HCT116 (cell line): Measurements from ENCODE around the gene ANO6. TPM values are rescaled to one million over a fixed set of nuclear protein-coding genes. Genes with fewer than 3 reads are reported as not detected.

Experiments
- ATAC-seq: fragments of 200-7000 bp; cut with Tn5 transposase; 2 replicates; pipeline ENCODE4 v1.9.1; 2020; ENCODE audit warnings: mild to moderate bottlenecking, moderate library complexity
- BruUV-seq: library from RNA; stranded (reverse); fragments of 400-500 nt; replicated peaks from 2 replicates; lab custom pipeline; 2021; lab: Mats Ljungman, UMichigan
- CTCF ChIA-PET: fragments of 300-600 bp; sonication (Branson Sonifier 250); formaldehyde crosslinking; loops from one replicate; lab custom pipeline; 2021; ENCODE audit warnings: antibody characterized with exemption; lab: Charles Lee
- POLR2A ChIA-PET: fragments of 300-600, 350-600 bp; sonication (Branson Sonifier 250); formaldehyde crosslinking; loops from one replicate; lab custom pipeline; 2021; ENCODE audit warnings: antibody characterized with exemption; lab: Charles Lee
- RAD21 ChIA-PET, 2 experiments: fragments of 300-600 bp; sonication (Branson Sonifier 250); formaldehyde crosslinking; loops; one replicate each; lab custom pipeline; 2023; ENCODE audit warnings: low total read pairs in 2 of 2; ENCODE audit not compliant: uncharacterized antibody in 2 of 2, unreplicated experiment in 2 of 2, low non-redundant PET in 1 of 2; lab: Charles Lee
- DNase-seq: peaks from one replicate; pipeline ENCODE4 v3.0.0-alpha.2; 2010; ENCODE audit warnings: low read depth, low spot score
- H2AFZ ChIP-seq: fragments of 200-600 bp; shearing (Covaris generic), sonication (generic); 2 replicates; pipeline ENCODE4 v1.6.1; 2017; ENCODE audit warnings: low read depth, mixed run types, mixed read lengths, antibody characterized with exemption, low read length; ENCODE audit not compliant: poor library complexity, severe bottlenecking
- H3K27ac ChIP-seq: 2 replicates; pipeline ENCODE4 v1.5.1; 2012; ENCODE audit warnings: low read depth, low read length
- H3K27me3 ChIP-seq: fragments of 200-600 bp; sonication (generic); 2 replicates; pipeline ENCODE4 v1.6.1; 2016; ENCODE audit warnings: mixed run types, low read length, mixed read lengths; ENCODE audit not compliant: insufficient read depth
- H3K36me3 ChIP-seq, 2 experiments: fragments of 200-500 bp in 1 of 2; fragments of 200-600 bp in 1 of 2; sonication (Bioruptor generic) in 1 of 2; sonication (generic) in 1 of 2; 2 replicates each; pipeline versions ENCODE4 v1.5.1 to v1.6.1; 2014 to 2016; ENCODE audit warnings: low read length in 2 of 2, inconsistent platforms in 1 of 2, mixed read lengths in 1 of 2, mixed run types in 1 of 2; ENCODE audit not compliant: insufficient read depth in 2 of 2, control insufficient read depth in 1 of 2
- H3K4me1 ChIP-seq, 2 experiments: fragments of 200-600 bp in 1 of 2; sonication (generic) in 1 of 2; 2 replicates each; pipeline versions ENCODE4 v1.5.1 to v1.6.1; 2012 to 2017; ENCODE audit warnings: low read length in 2 of 2, inconsistent platforms in 1 of 2, mild to moderate bottlenecking in 1 of 2, mixed read lengths in 1 of 2, mixed run types in 1 of 2, moderate library complexity in 1 of 2; ENCODE audit not compliant: insufficient read depth in 2 of 2, control insufficient read depth in 1 of 2
- H3K4me2 ChIP-seq: fragments of 200-600 bp; sonication (generic); 2 replicates; pipeline ENCODE4 v1.6.1; 2017; ENCODE audit warnings: mixed run types, low read length, mixed read lengths
- H3K4me3 ChIP-seq, 2 experiments: fragments of 200-600 bp in 1 of 2; sonication (generic) in 1 of 2; replicated peaks in 1 of 2; 2 replicates each; pipeline ENCODE4 v1.5.1; 2011 to 2016; ENCODE audit warnings: low read length in 2 of 2, control low read depth in 1 of 2, low read depth in 1 of 2, mild to moderate bottlenecking in 1 of 2, mixed read lengths in 1 of 2, mixed run types in 1 of 2
- H3K79me2 ChIP-seq: fragments of 200-600 bp; sonication (generic); 2 replicates; pipeline ENCODE4 v1.6.1; 2017; ENCODE audit warnings: mild to moderate bottlenecking, mixed run types, low read length, moderate library complexity, mixed read lengths; ENCODE audit not compliant: insufficient read depth
- H3K9ac ChIP-seq: fragments of 200-600 bp; sonication (generic); 2 replicates; pipeline ENCODE4 v1.6.1; 2016; ENCODE audit warnings: low read length, mixed read lengths
- H3K9me2 ChIP-seq: fragments of 200-600 bp; sonication (generic), shearing (Covaris generic); 2 replicates; pipeline ENCODE4 v1.6.1; 2017; ENCODE audit warnings: mixed run types, mild to moderate bottlenecking, moderate library complexity; ENCODE audit not compliant: insufficient read depth
- H3K9me3 ChIP-seq, 2 experiments: fragments of 200-500 bp in 1 of 2; fragments of 200-600 bp in 1 of 2; sonication (Bioruptor generic) in 1 of 2; sonication (generic) in 1 of 2; 2 replicates each; pipeline ENCODE4 v1.6.1; 2014 to 2017; ENCODE audit warnings: low read length in 2 of 2, mixed read lengths in 2 of 2, inconsistent platforms in 1 of 2, low read depth in 1 of 2, mild to moderate bottlenecking in 1 of 2, mixed run types in 1 of 2, moderate library complexity in 1 of 2; ENCODE audit not compliant: control insufficient read depth in 1 of 2, insufficient read depth in 1 of 2
- H4K20me1 ChIP-seq: fragments of 200-600 bp; sonication (generic), shearing (Covaris generic); 2 replicates; pipeline ENCODE4 v1.6.1; 2017; ENCODE audit warnings: mixed run types, mild to moderate bottlenecking, moderate library complexity; ENCODE audit not compliant: insufficient read depth
- CEBPB ChIP-seq: IDR thresholded peaks from 2 replicates; pipeline ENCODE4 v1.6.1; 2012; ENCODE audit warnings: low read depth
- EGR1 ChIP-seq: IDR thresholded peaks from 2 replicates; pipeline ENCODE4 v1.6.1; 2012; ENCODE audit warnings: low read depth
- ELF1 ChIP-seq: IDR thresholded peaks from 2 replicates; pipeline ENCODE4 v1.6.1; 2012; ENCODE audit warnings: low read depth, borderline replicate concordance
- EZH2 ChIP-seq: fragments of 200-600 bp; sonication (generic); IDR thresholded peaks from 2 replicates; pipeline ENCODE4 v1.6.1; 2017; ENCODE audit warnings: antibody characterized with exemption, mixed run types
- EZH2phosphoT487 ChIP-seq: fragments of 200-600 bp; IDR thresholded peaks from 2 replicates; pipeline ENCODE4 v1.6.1; 2018; ENCODE audit warnings: antibody characterized with exemption, borderline replicate concordance
- FOSL1 ChIP-seq: IDR thresholded peaks from 2 replicates; pipeline ENCODE4 v1.6.1; 2012; ENCODE audit warnings: low read depth
- MAX ChIP-seq: IDR thresholded peaks from 2 replicates; pipeline ENCODE4 v1.6.1; 2012
- POLR2A ChIP-seq: IDR thresholded peaks from 2 replicates; pipeline ENCODE4 v1.7.0; 2011; ENCODE audit warnings: borderline replicate concordance; ENCODE audit not compliant: insufficient read depth, insufficient read length; ENCODE audit errors: extremely low read depth
- RAD21 ChIP-seq: IDR thresholded peaks from 2 replicates; pipeline ENCODE4 v1.6.1; 2012; ENCODE audit warnings: low read depth, mild to moderate bottlenecking
- REST ChIP-seq: IDR thresholded peaks from 2 replicates; pipeline ENCODE4 v1.6.1; 2012; ENCODE audit warnings: low read depth
- SIN3A ChIP-seq: IDR thresholded peaks from 2 replicates; pipeline ENCODE4 v1.6.1; 2012; ENCODE audit warnings: low read depth
- SP1 ChIP-seq: IDR thresholded peaks from 2 replicates; pipeline ENCODE4 v1.6.1; 2012; ENCODE audit warnings: low read depth
- TCF7L2 ChIP-seq: IDR thresholded peaks from 2 replicates; pipeline ENCODE4 v1.7.0; 2011; ENCODE audit warnings: borderline replicate concordance, inconsistent platforms; ENCODE audit not compliant: insufficient read depth, insufficient read length; ENCODE audit errors: extremely low read depth
- YY1 ChIP-seq: IDR thresholded peaks from 2 replicates; pipeline ENCODE4 v1.6.1; 2011; ENCODE audit warnings: low read length, low read depth, moderate library complexity, mild to moderate bottlenecking; ENCODE audit not compliant: insufficient replicate concordance; ENCODE audit errors: extremely low read depth
- ZFX ChIP-seq: fragments of 450-650 bp; IDR thresholded peaks from 2 replicates; pipeline ENCODE4 v1.6.1; 2017
- intact Hi-C: fragments of 100-400 bp; cut with micrococcal nuclease; formaldehyde crosslinking; loops from 2 replicates; pipeline ENCODE4 v1.10.0; 2022
- total RNA-seq: library from RNA; stranded (reverse); gene quantifications from one replicate; pipeline ENCODE4 v1.2.1, GENCODE V29; 2021; ENCODE audit not compliant: unreplicated experiment

The ANO6 gene
- total RNA-seq, 1 experiment from 2014 or later, result 36.7 TPM

GRCh38 chr12:45377815-45378214 lies 161.9 kb downstream of the ANO6 start:
- ATAC-seq (no peak), DNase-seq (no peak)
- no peak overlapping the region for H3K4me3 ChIP-seq
- H2AFZ ChIP-seq, result no peak overlapping the region
- POLR2A ChIA-PET, result no interaction called here
- no peaks in the 10 kb centered on the region for H3K27me3 ChIP-seq
- 0 out of 4 replicates have a peak, but pooled peaks cover 0 to 2% of the 10 kb centered on the region in 2 experiments for H3K36me3 ChIP-seq
- CTCF ChIA-PET, result interaction anchor here (1.2 kb wide), 1 partner anchor 163 kb away, joined by 3 read pairs; no protein-coding TSS in a partner anchor
- H3K4me2 ChIP-seq, result no peak overlapping the region
- no TSS peak for BruUV-seq
- no peaks in the 10 kb centered on the region for H3K79me2 ChIP-seq
- H4K20me1 ChIP-seq, result no peaks in the 10 kb centered on the region
- intact Hi-C loops, result no loop called here
- TF ChIP-seq MAX (no peak), TCF7L2 (no peak), EZH2 (no peak), SP1 (no peak), ELF1 (no peak), POLR2A (no peak), EGR1 (no peak), SIN3A (no peak), ZFX (no peak), CEBPB (no peak), RAD21 (no peak), FOSL1 (no peak), YY1 (no peak), EZH2phosphoT487 (no peak), REST (no peak)
- RAD21 ChIA-PET, result no interaction called here
- H3K4me1 ChIP-seq, result peaks cover 0 to 24% of the 10 kb centered on the region in 2 experiments; a peak in 2 of 4 replicates
- H3K9ac ChIP-seq, result no peak overlapping the region
- no peak overlapping the region for H3K27ac ChIP-seq
- no peaks in the 10 kb centered on the region for H3K9me3 ChIP-seq
- no peaks in the 10 kb centered on the region for H3K9me2 ChIP-seq
